ENCODE data around the gene MID1IP1. TPM values are rescaled to one million over a fixed set of nuclear protein-coding genes. Genes with fewer than 3 reads are reported as not detected.

The MID1IP1 gene
- total and polyA plus RNA-seq, 2 donors from 2014 or later: 21.2 to 76.5 TPM

DNA sequence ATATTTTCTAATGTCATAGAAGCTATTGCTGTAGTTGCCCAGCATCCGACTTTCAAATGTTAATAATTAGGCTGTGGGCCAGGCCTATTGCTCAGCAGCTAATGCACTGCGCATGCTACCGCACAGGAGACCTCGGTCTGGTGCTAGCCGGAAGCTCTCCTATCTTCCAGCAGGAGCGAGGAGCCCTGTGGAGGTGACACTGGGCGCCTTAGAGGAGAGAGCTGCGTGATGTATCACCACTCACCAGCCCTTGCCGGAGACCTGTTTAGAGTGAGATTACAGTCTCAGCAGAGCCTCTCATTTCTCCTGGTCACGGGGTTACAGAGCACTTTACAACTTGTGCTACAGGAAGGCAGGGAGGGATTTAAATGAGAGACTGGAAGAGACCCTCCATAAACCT is 31.1 kb upstream of the MID1IP1 start:
- no peak overlapping the region for H3K9ac ChIP-seq (ENCODE audit: low read length in 3 of 3)
- FAIRE-seq (no peak), DNase-seq (no peak)
- intact Hi-C loops (cut with DNase I): no loop called here
- no peaks in the 10 kb centered on the region for H3K4me1 ChIP-seq (ENCODE audit: control insufficient read depth in 2 of 3, insufficient read depth in 2 of 3, low read depth in 1 of 3, low read length in 3 of 3)
- H3K9me3 ChIP-seq (ENCODE audit: control insufficient read depth in 2 of 3, insufficient read depth in 1 of 3, low read length in 3 of 3): no peaks in the 10 kb centered on the region
- TF ChIP-seq CTCF (IDR thresholded peaks at IDR 0.05; ENCODE audit: borderline replicate concordance, extremely low read depth, insufficient read depth): no peak
- no peak overlapping the region for H3K27ac ChIP-seq (ENCODE audit: low read depth in 2 of 2, low read length in 2 of 2)
- H3K4me3 ChIP-seq (ENCODE audit: low read length in 3 of 3): no peak overlapping the region
- no peaks in the 10 kb centered on the region for H3K27me3 ChIP-seq (ENCODE audit: control insufficient read depth, insufficient read depth, low read length)
- H3K36me3 ChIP-seq (ENCODE audit: control insufficient read depth in 2 of 3, insufficient read depth in 3 of 3, low read length in 3 of 3): no peaks in the 10 kb centered on the region

- Histone ChIP-seq H3K9me3 (ENCODE audit: control insufficient read depth in 2 of 3, insufficient read depth in 1 of 3, low read length in 3 of 3) (no peaks in the 10 kb centered on the region), H3K36me3 (ENCODE audit: control insufficient read depth in 2 of 3, insufficient read depth in 3 of 3, low read length in 3 of 3) (no peaks in the 10 kb centered on the region), H3K27me3 (ENCODE audit: control insufficient read depth, insufficient read depth, low read length) (no peaks in the 10 kb centered on the region), H3K9ac (ENCODE audit: low read length in 3 of 3) (no peak overlapping the region), H3K4me1 (ENCODE audit: control insufficient read depth in 2 of 3, insufficient read depth in 2 of 3, low read depth in 1 of 3, low read length in 3 of 3) (no peaks in the 10 kb centered on the region), H3K27ac (ENCODE audit: low read depth in 2 of 2, low read length in 2 of 2) (no peak overlapping the region), H3K4me3 (ENCODE audit: low read length in 3 of 3) (no peak overlapping the region)
- FAIRE-seq (no peak), DNase-seq (no peak)
- TF ChIP-seq CTCF (IDR thresholded peaks at IDR 0.05; ENCODE audit: borderline replicate concordance, extremely low read depth, insufficient read depth): no peak
- intact Hi-C loops (cut with DNase I): no loop called here
Measured at GRCh38 chrX:38774249-38774648, 27.0 kb upstream of the MID1IP1 start.

DNA sequence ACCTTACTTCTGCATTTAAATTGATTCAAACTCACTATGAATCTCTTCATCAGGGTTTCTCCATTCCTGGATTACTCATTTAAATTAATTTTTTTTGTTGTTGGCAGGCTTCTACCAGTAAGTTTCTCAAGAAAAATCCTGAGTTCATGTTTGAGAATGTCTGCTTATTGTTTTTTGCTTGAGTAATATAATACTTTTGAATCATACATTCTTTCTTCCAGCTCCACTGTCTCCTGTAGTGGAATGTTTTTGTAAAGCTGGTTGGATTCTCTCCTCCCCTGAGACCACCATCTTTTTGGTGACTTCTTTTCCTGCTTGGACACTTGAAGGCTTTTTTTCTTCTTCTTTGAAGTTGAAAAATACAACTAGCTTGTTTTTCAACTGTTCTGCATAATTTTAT is 4.3 kb upstream of the MID1IP1 start:
- no peak for TF ChIP-seq CTCF (IDR thresholded peaks at IDR 0.05; ENCODE audit: borderline replicate concordance, extremely low read depth, insufficient read depth)
- no peaks in the 10 kb centered on the region for H3K36me3 ChIP-seq (ENCODE audit: control insufficient read depth in 2 of 3, insufficient read depth in 3 of 3, low read length in 3 of 3)
- intact Hi-C loops (cut with DNase I): no loop called here
- FAIRE-seq: no peak
- no peak overlapping the region for H3K27ac ChIP-seq (ENCODE audit: low read depth in 2 of 2, low read length in 2 of 2)
- no peak overlapping the region for H3K9ac ChIP-seq (ENCODE audit: low read length in 3 of 3)
- no peaks in the 10 kb centered on the region for H3K9me3 ChIP-seq (ENCODE audit: control insufficient read depth in 2 of 3, insufficient read depth in 1 of 3, low read length in 3 of 3)
- peaks cover 5% of the 10 kb centered on the region for H3K27me3 ChIP-seq (ENCODE audit: control insufficient read depth, insufficient read depth, low read length)
- no peaks in the 10 kb centered on the region for H3K4me1 ChIP-seq (ENCODE audit: control insufficient read depth in 2 of 3, insufficient read depth in 2 of 3, low read depth in 1 of 3, low read length in 3 of 3)
- no peak overlapping the region for H3K4me3 ChIP-seq (ENCODE audit: low read length in 3 of 3)
- DNase-seq: no peak

GRCh38 chrX:38798956-38799355 is 2.3 kb upstream of the MID1IP1 start:
- DNase-seq: no peak
- H3K27ac ChIP-seq (ENCODE audit: low read depth in 2 of 2, low read length in 2 of 2): no peak overlapping the region
- peaks cover 0 to 2% (median 0%) of the 10 kb centered on the region in 3 donors for H3K4me1 ChIP-seq (ENCODE audit: control insufficient read depth in 2 of 3, insufficient read depth in 2 of 3, low read depth in 1 of 3, low read length in 3 of 3)
- no peak for TF ChIP-seq CTCF (IDR thresholded peaks at IDR 0.05; ENCODE audit: borderline replicate concordance, extremely low read depth, insufficient read depth)
- H3K9me3 ChIP-seq (ENCODE audit: control insufficient read depth in 2 of 3, insufficient read depth in 1 of 3, low read length in 3 of 3): no peaks in the 10 kb centered on the region
- H3K9ac ChIP-seq (ENCODE audit: low read length in 3 of 3): no peak overlapping the region
- no peaks in the 10 kb centered on the region for H3K36me3 ChIP-seq (ENCODE audit: control insufficient read depth in 2 of 3, insufficient read depth in 3 of 3, low read length in 3 of 3)
- no peak for FAIRE-seq
- intact Hi-C loops (cut with DNase I): no loop called here
- H3K4me3 ChIP-seq (ENCODE audit: low read length in 3 of 3): no peak overlapping the region
- H3K27me3 ChIP-seq (ENCODE audit: control insufficient read depth, insufficient read depth, low read length): no peaks in the 10 kb centered on the region
